Gastroesophageal sphincter (tissue), 4 donors: ENCODE data around the gene PTPRG. TPM values are rescaled to one million over a fixed set of nuclear protein-coding genes. Genes with fewer than 3 reads are reported as not detected.
A peak's percentile ranks its signal among the peaks of the same experiment; 100 is the strongest.

Experiments used
- ATAC-seq: fragments of 150-250 bp; one replicate; pipeline ENCODE4 v1.9.1; 2016; ENCODE audit warnings: mild to moderate bottlenecking, moderate library complexity
- H3K27ac ChIP-seq, 4 donors: fragments of 200-600 bp; sonication (generic) in 3 of 4; 1 replicate in 3 of 4; 2 replicates in 1 of 4; pipeline ENCODE4 v1.5.1; 2016 to 2019
- H3K27me3 ChIP-seq: fragments of 200-600 bp; sonication (generic); one replicate; pipeline ENCODE4 v1.5.1; 2019
- H3K36me3 ChIP-seq, 2 donors: fragments of 200-600 bp; sonication (generic); one replicate each; pipeline ENCODE4 v1.5.1; 2019; ENCODE audit warnings: control low read depth in 1 of 2
- H3K4me1 ChIP-seq, 3 donors: fragments of 200-600 bp; sonication (generic); 1 replicate in 2 of 3; 2 replicates in 1 of 3; pipeline ENCODE4 v1.5.1; 2016 to 2019; ENCODE audit warnings: control low read depth in 2 of 3
- H3K4me3 ChIP-seq, 2 donors: fragments of 200-600 bp; sonication (generic); one replicate each; pipeline ENCODE4 v1.5.1; 2019; ENCODE audit warnings: mild to moderate bottlenecking in 1 of 2, moderate library complexity in 1 of 2
- H3K9me3 ChIP-seq, 3 donors: fragments of 200-600 bp; sonication (generic); one replicate each; pipeline ENCODE4 v1.5.1; 2017 to 2019; ENCODE audit warnings: control low read depth in 2 of 3
- CTCF ChIP-seq, 4 experiments: fragments of 200-600 bp in 2 of 4; fragments of 450-650 bp in 2 of 4; sonication (generic) in 1 of 4; IDR thresholded peaks; one replicate each; pipeline ENCODE4 v1.5.1; 2017 to 2019; ENCODE audit warnings: antibody characterized with exemption in 4 of 4, mild to moderate bottlenecking in 2 of 4, moderate library complexity in 2 of 4
- EP300 ChIP-seq: sonication (generic); formaldehyde crosslinking; IDR thresholded peaks from one replicate; pipeline ENCODE4 v1.6.1; 2017; ENCODE audit warnings: antibody characterized with exemption, mild to moderate bottlenecking
- POLR2A ChIP-seq, 2 donors: fragments of 450-650 bp; IDR thresholded peaks; one replicate each; pipeline ENCODE4 v1.6.1; 2017; ENCODE audit warnings: antibody characterized with exemption in 2 of 2, mild to moderate bottlenecking in 2 of 2, moderate library complexity in 1 of 2
- POLR2AphosphoS5 ChIP-seq: sonication (generic); formaldehyde crosslinking; IDR thresholded peaks from one replicate; pipeline ENCODE4 v1.6.1; 2017; ENCODE audit warnings: antibody characterized with exemption
- WGBS, 2 donors: methylation state at CpG; one replicate each; pipeline ENCODE4 v1.1.5; 2018; ENCODE audit warnings: low coverage in 1 of 2; 5-methylcytosine and 5-hydroxymethylcytosine counted together
- total RNA-seq, 4 donors: library from RNA; depleted of rRNA; stranded (reverse); fragments of >200 nt; gene quantifications; one replicate each; pipeline ENCODE4 v1.1.0, GENCODE V29; 2016

The PTPRG gene
- total RNA-seq, 4 donors from 2014 or later: 48.7 to 81.9 (median 52.8) TPM

- no peaks in the 10 kb centered on the region for H3K36me3 ChIP-seq
- H3K4me3 ChIP-seq: no peak overlapping the region
- H3K9me3 ChIP-seq: no peaks in the 10 kb centered on the region
- H3K27ac ChIP-seq: peak overlapping the region in 1 of 4 donors; percentile 14
- TF ChIP-seq POLR2A (IDR thresholded peaks at IDR 0.05) (no peak), POLR2AphosphoS5 (no peak), EP300 (no peak), CTCF (IDR thresholded peaks at IDR 0.05) (no peak)
- H3K27me3 ChIP-seq: no peaks in the 10 kb centered on the region
- ATAC-seq: no peak
- WGBS, 2 donors: 26 to 36% methylated on average over 3 to 4 of the region's 4 CpGs
- peaks cover 0 to 22% (median 0%) of the 10 kb centered on the region in 3 donors for H3K4me1 ChIP-seq
These were observed 32.2 kb downstream of the PTPRG start for GRCh38 chr3:61593446-61594029.

GRCh38 chr3:61594144-61594963 lies 33.0 kb downstream of the PTPRG start:
- peaks cover 0 to 22% (median 0%) of the 10 kb centered on the region in 3 donors for H3K4me1 ChIP-seq
- 45 to 55% methylated on average over 9 to 12 of the region's 12 CpGs for WGBS, 2 donors
- no peak overlapping the region for H3K4me3 ChIP-seq
- no peaks in the 10 kb centered on the region for H3K27me3 ChIP-seq
- H3K27ac ChIP-seq: peak overlapping the region in 3 of 4 donors; percentile 12 to 49 (median 14)
- no peak for TF ChIP-seq POLR2A (IDR thresholded peaks at IDR 0.05)
- ATAC-seq: no peak
- H3K36me3 ChIP-seq: no peaks in the 10 kb centered on the region
- H3K9me3 ChIP-seq: no peaks in the 10 kb centered on the region

- peak overlapping the region in 1 of 4 donors; percentile 49 for H3K27ac ChIP-seq
- no peaks in the 10 kb centered on the region for H3K27me3 ChIP-seq
- peaks cover 0 to 22% (median 0%) of the 10 kb centered on the region in 3 donors for H3K4me1 ChIP-seq
- TF ChIP-seq POLR2A (IDR thresholded peaks at IDR 0.05) (no peak), POLR2AphosphoS5 (no peak), CTCF (IDR thresholded peaks at IDR 0.05) (no peak), EP300 (no peak)
- no peak overlapping the region for H3K4me3 ChIP-seq
- whole genome bisulfite sequencing, 2 donors: 41 to 67% methylated on average over 8 to 9 of the region's 9 CpGs
- H3K36me3 ChIP-seq: no peaks in the 10 kb centered on the region
- H3K9me3 ChIP-seq: no peaks in the 10 kb centered on the region
- no peak for ATAC-seq
These were observed 33.6 kb downstream of the PTPRG start for GRCh38 chr3:61594964-61595285.

- no peak overlapping the region for H3K4me3 ChIP-seq
- no peaks in the 10 kb centered on the region for H3K36me3 ChIP-seq
- H3K9me3 ChIP-seq: no peaks in the 10 kb centered on the region
- H3K27ac ChIP-seq: peak overlapping the region in 1 of 4 donors; percentile 17
- no peaks in the 10 kb centered on the region for H3K27me3 ChIP-seq
- 0% methylated on average over 1 of the region's 1 CpG; no CpG with 5 or more reads in 1 of the 2 donors for WGBS, 2 donors
- no peak for TF ChIP-seq EP300
- no peak for TF ChIP-seq POLR2A (IDR thresholded peaks at IDR 0.05)
- TF ChIP-seq CTCF (IDR thresholded peaks at IDR 0.05): no peak
- TF ChIP-seq POLR2AphosphoS5: no peak
- peak; percentile 42 for ATAC-seq
- peaks cover 0 to 22% (median 0%) of the 10 kb centered on the region in 3 donors for H3K4me1 ChIP-seq
These were observed 33.9 kb downstream of the PTPRG start for GRCh38 chr3:61595288-61595687.

- TF ChIP-seq POLR2AphosphoS5 (no peak), CTCF (IDR thresholded peaks at IDR 0.05) (no peak), EP300 (no peak), POLR2A (IDR thresholded peaks at IDR 0.05) (no peak)
- H3K9me3 ChIP-seq: no peaks in the 10 kb centered on the region
- 77 to 86% methylated on average over 3 of the region's 3 CpGs for WGBS, 2 donors
- H3K4me3 ChIP-seq: no peak overlapping the region
- H3K27ac ChIP-seq: peak overlapping the region in 1 of 4 donors; percentile 17
- H3K36me3 ChIP-seq: no peaks in the 10 kb centered on the region
- peaks cover 0 to 22% (median 0%) of the 10 kb centered on the region in 3 donors for H3K4me1 ChIP-seq
- H3K27me3 ChIP-seq: no peaks in the 10 kb centered on the region
- ATAC-seq: no peak
These were observed 34.5 kb downstream of the PTPRG start for GRCh38 chr3:61595826-61596225.
